ENCODE measurements around the gene HSPA6.
"Not testable (repeated sequence)": the region's sequence is repeated elsewhere in the genome, so short reads cannot be mapped to it uniquely, and the experiment has no call there.

HSPA6 gene

GRCh38 chr1:161530671-161531641, 6.6 kb downstream of the HSPA6 start:
- CTCF ChIA-PET, result interaction anchor here (1.2 to 1.9 kb wide), 2 partner anchors 206 to 209 kb away, joined by 3 to 10 read pairs; no protein-coding TSS in a partner anchor
- DNase-seq (ENCODE audit: low read depth, low spot score), result peak; percentile 78
- H3K4me3 ChIP-seq (ENCODE audit: low read depth, low read length), result peak overlapping the region; percentile 71
- POLR2A ChIA-PET, result interaction anchor here (1.5 kb wide), 1 partner anchor 9 kb away, joined by 4 read pairs; no protein-coding TSS in a partner anchor

- CTCF ChIA-PET, result interaction anchor here (0.7 to 1.9 kb wide), 4 partner anchors 47 to 208 kb away, joined by 3 to 10 read pairs (median 3); no protein-coding TSS in a partner anchor
- no peak for TF ChIP-seq CTCF (IDR thresholded peaks at IDR 0.05; ENCODE audit: insufficient read depth, low read length, missing control alignments)
- H3K4me3 ChIP-seq (ENCODE audit: low read depth, low read length), result peak overlapping the region; percentile 16
- no peak for DNase-seq (ENCODE audit: low read depth, low spot score)
- POLR2A ChIA-PET, result interaction anchor here (1.5 kb wide), 1 partner anchor 8 kb away, joined by 4 read pairs; no protein-coding TSS in a partner anchor
These were observed 7.8 kb downstream of the HSPA6 start for GRCh38 chr1:161531986-161532643.

- H3K4me3 ChIP-seq (ENCODE audit: low read depth, low read length), result not testable (repeated sequence)
- CTCF ChIA-PET, result interaction anchor here (0.7 to 1.9 kb wide), 4 partner anchors 48 to 207 kb away, joined by 3 to 10 read pairs (median 3); no protein-coding TSS in a partner anchor
These were observed 8.6 kb downstream of the HSPA6 start for GRCh38 chr1:161532644-161533567.

GRCh38 chr1:161537068-161537669, 12.8 kb downstream of the HSPA6 start:
- CTCF ChIA-PET; H3K4me3 ChIP-seq (ENCODE audit: low read depth, low read length); DNase-seq (ENCODE audit: low read depth, low spot score); POLR2A ChIA-PET: not testable (repeated sequence)

More at GRCh38 chr1:161532644-161533567, 8.6 kb downstream of the HSPA6 start:
- DNase-seq (ENCODE audit: low read depth, low spot score); POLR2A ChIA-PET: not testable (repeated sequence)

- ChIA-PET POLR2A (interaction anchor here (1.7 kb wide), 1 partner anchor 8 kb away, joined by 4 read pairs; no protein-coding TSS in a partner anchor), CTCF (interaction anchor here (1.5 kb wide), 1 partner anchor 55 kb away, joined by 6 read pairs; no protein-coding TSS in a partner anchor)
- not testable (repeated sequence) for DNase-seq (ENCODE audit: low read depth, low spot score)
- peak overlapping the region; percentile 74; the same call in 1 of the 2 replicates for H3K4me3 ChIP-seq (ENCODE audit: low read depth, low read length)
These were observed 14.7 kb downstream of the HSPA6 start for GRCh38 chr1:161538925-161539479.

GRCh38 chr1:161539731-161540569, 15.6 kb downstream of the HSPA6 start:
- peak overlapping the region; percentile 74 for H3K4me3 ChIP-seq (ENCODE audit: low read depth, low read length)
- CTCF ChIA-PET, result interaction anchor here (0.9 to 1.5 kb wide), 2 partner anchors 56 to 200 kb away, joined by 5 to 6 read pairs; no protein-coding TSS in a partner anchor
- POLR2A ChIA-PET, result interaction anchor here (1.7 kb wide), 1 partner anchor 9 kb away, joined by 4 read pairs; no protein-coding TSS in a partner anchor
- DNase-seq (ENCODE audit: low read depth, low spot score), result peak; percentile 40

- ChIA-PET CTCF (interaction anchor here (1.5 kb wide), 1 partner anchor 56 kb away, joined by 6 read pairs; no protein-coding TSS in a partner anchor), POLR2A (interaction anchor here (1.7 kb wide), 1 partner anchor 9 kb away, joined by 4 read pairs; no protein-coding TSS in a partner anchor)
- peak overlapping the region; percentile 74; the same call in 1 of the 2 replicates for H3K4me3 ChIP-seq (ENCODE audit: low read depth, low read length)
- DNase-seq (ENCODE audit: low read depth, low spot score), result not testable (repeated sequence)
These were observed 16.2 kb downstream of the HSPA6 start for GRCh38 chr1:161540570-161540960.

GRCh38 chr1:161542091-161542559, 17.8 kb downstream of the HSPA6 start:
- H3K4me3 ChIP-seq (ENCODE audit: low read depth, low read length); POLR2A ChIA-PET; DNase-seq (ENCODE audit: low read depth, low spot score): not testable (repeated sequence)
- CTCF ChIA-PET, result interaction anchor here (0.8 kb wide), 1 partner anchor 196 kb away, joined by 3 read pairs; no protein-coding TSS in a partner anchor

- POLR2A ChIA-PET; DNase-seq (ENCODE audit: low read depth, low spot score); H3K4me3 ChIP-seq (ENCODE audit: low read depth, low read length); CTCF ChIA-PET: not testable (repeated sequence)
These were observed 18.8 kb downstream of the HSPA6 start for GRCh38 chr1:161543125-161543524.

- H3K4me3 ChIP-seq (ENCODE audit: low read depth, low read length); POLR2A ChIA-PET; CTCF ChIA-PET; DNase-seq (ENCODE audit: low read depth, low spot score): not testable (repeated sequence)
These were observed 20.8 kb downstream of the HSPA6 start for GRCh38 chr1:161545005-161545731.

- H3K4me3 ChIP-seq (ENCODE audit: low read depth, low read length); POLR2A ChIA-PET; DNase-seq (ENCODE audit: low read depth, low spot score); CTCF ChIA-PET: not testable (repeated sequence)
These were observed 23.8 kb downstream of the HSPA6 start for GRCh38 chr1:161547995-161548741.

Measured in AG04449 (cell line).